ENCODE measurements around the gene EN2. TPM values are rescaled to one million over a fixed set of nuclear protein-coding genes. Genes with fewer than 3 reads are reported as not detected.

Gene EN2
- total RNA-seq, 6 experiments from 2014 or later = not detected

- H3K4me3 ChIP-seq = no peak overlapping the region
- intact Hi-C loops (cut with DNase I) = no loop called here
- H3K4me1 ChIP-seq = no peaks in the 10 kb centered on the region
- no peak for DNase-seq
- WGBS (ENCODE audit: insufficient coverage, low coverage, low lambda C conversion rate, missing lambda C conversion rate) = 50% methylated on average over 12 of the region's 17 CpGs
- no peak overlapping the region for H3K27ac ChIP-seq
- no peak for ATAC-seq
- H3K9me3 ChIP-seq = no peaks in the 10 kb centered on the region
- no peaks in the 10 kb centered on the region for H3K36me3 ChIP-seq
- TF ChIP-seq POLR2A (IDR thresholded peaks at IDR 0.05) (no peak), CTCF (IDR thresholded peaks at IDR 0.05) (no peak)
- no peaks in the 10 kb centered on the region for H3K27me3 ChIP-seq
These were observed 24.7 kb downstream of the EN2 start for GRCh38 chr7:155482511-155483183.

GRCh38 chr7:155483245-155483644, 25.3 kb downstream of the EN2 start:
- H3K27me3 ChIP-seq = no peaks in the 10 kb centered on the region
- intact Hi-C loops (cut with DNase I) = no loop called here
- H3K27ac ChIP-seq = no peak overlapping the region
- H3K9me3 ChIP-seq = no peaks in the 10 kb centered on the region
- no peak overlapping the region for H3K4me3 ChIP-seq
- no peak for TF ChIP-seq POLR2A (IDR thresholded peaks at IDR 0.05)
- TF ChIP-seq CTCF (IDR thresholded peaks at IDR 0.05) = no peak
- no peak for ATAC-seq
- no peaks in the 10 kb centered on the region for H3K4me1 ChIP-seq
- DNase-seq = no peak
- 26% methylated on average over 13 of the region's 13 CpGs for WGBS (ENCODE audit: insufficient coverage, low coverage, low lambda C conversion rate, missing lambda C conversion rate)
- no peaks in the 10 kb centered on the region for H3K36me3 ChIP-seq

GRCh38 chr7:155483868-155484325, 26.0 kb downstream of the EN2 start:
- no peak for TF ChIP-seq POLR2A (IDR thresholded peaks at IDR 0.05)
- no peak for TF ChIP-seq CTCF (IDR thresholded peaks at IDR 0.05)
- intact Hi-C loops (cut with DNase I) = no loop called here
- Histone ChIP-seq H3K9me3 (no peaks in the 10 kb centered on the region), H3K36me3 (no peaks in the 10 kb centered on the region), H3K27me3 (no peaks in the 10 kb centered on the region), H3K4me3 (no peak overlapping the region), H3K4me1 (no peaks in the 10 kb centered on the region), H3K27ac (no peak overlapping the region)
- no peak for ATAC-seq
- WGBS (ENCODE audit: insufficient coverage, low coverage, low lambda C conversion rate, missing lambda C conversion rate) = 74% methylated on average over 9 of the region's 16 CpGs
- no peak for DNase-seq

- no peak for TF ChIP-seq CTCF (IDR thresholded peaks at IDR 0.05)
- TF ChIP-seq POLR2A (IDR thresholded peaks at IDR 0.05) = no peak
- no peaks in the 10 kb centered on the region for H3K27me3 ChIP-seq
- H3K36me3 ChIP-seq = no peaks in the 10 kb centered on the region
- no peak for DNase-seq
- H3K9me3 ChIP-seq = no peaks in the 10 kb centered on the region
- 66% methylated on average over 10 of the region's 23 CpGs for WGBS (ENCODE audit: insufficient coverage, low coverage, low lambda C conversion rate, missing lambda C conversion rate)
- no peaks in the 10 kb centered on the region for H3K4me1 ChIP-seq
- intact Hi-C loops (cut with DNase I) = no loop called here
- no peak overlapping the region for H3K27ac ChIP-seq
- H3K4me3 ChIP-seq = no peak overlapping the region
- no peak for ATAC-seq
These were observed 26.8 kb downstream of the EN2 start for GRCh38 chr7:155484483-155485399.

Measured in right lobe of liver (tissue), 6 donors.